HTR-8/SVneo (cell line): ENCODE data around the gene TMUB1.

ENCODE experiments used
- DNase-seq: peaks from one replicate; pipeline ENCODE4 v3.0.0; 2011; ENCODE audit warnings: low spot score, mixed read lengths; ENCODE audit not compliant: insufficient read length
- FAIRE-seq: peaks from 2 replicates; lab custom pipeline; 2011; peaks lifted over from hg19 to GRCh38; lab: Jason Lieb, UNC

TMUB1 gene

GRCh38 chr7:151083071-151083823 lies at the start of gene TMUB1:
TMUB1 (minus strand) TSS chr7:151083493; CDS start chr7:151082563, 930 bp downstream.
- no peak for FAIRE-seq
- peak; percentile 58 for DNase-seq

- DNase-seq (no peak), FAIRE-seq (no peak)
Observed at GRCh38 chr7:151132461-151133205, 49.3 kb upstream of the TMUB1 start.

- FAIRE-seq = no peak
- DNase-seq = no peak
Observed at GRCh38 chr7:151131592-151132293, 48.5 kb upstream of the TMUB1 start.

GRCh38 chr7:151131224-151131591 lies 47.9 kb upstream of the TMUB1 start:
- DNase-seq (no peak), FAIRE-seq (no peak)

- DNase-seq = no peak
Observed at GRCh38 chr7:151130741-151131157, 47.5 kb upstream of the TMUB1 start.

GRCh38 chr7:151129960-151130591 lies 46.8 kb upstream of the TMUB1 start:
- DNase-seq = no peak
- no peak for FAIRE-seq

More at GRCh38 chr7:151130741-151131157, 47.5 kb upstream of the TMUB1 start:
- no peak for FAIRE-seq

- DNase-seq (no peak), FAIRE-seq (no peak)
Observed at GRCh38 chr7:151129117-151129959, 46.0 kb upstream of the TMUB1 start.

- DNase-seq = no peak
- FAIRE-seq = no peak
Observed at GRCh38 chr7:151128716-151129115, 45.4 kb upstream of the TMUB1 start.

- FAIRE-seq = no peak
Observed at GRCh38 chr7:151128144-151128543, 44.9 kb upstream of the TMUB1 start.

GRCh38 chr7:151126491-151127137 lies 43.3 kb upstream of the TMUB1 start:
- FAIRE-seq (no peak), DNase-seq (no peak)

More at GRCh38 chr7:151128144-151128543, 44.9 kb upstream of the TMUB1 start:
- no peak for DNase-seq

GRCh38 chr7:151125846-151126481 lies 42.7 kb upstream of the TMUB1 start:
- DNase-seq (no peak), FAIRE-seq (no peak)

GRCh38 chr7:151125470-151125845 lies 42.2 kb upstream of the TMUB1 start:
- FAIRE-seq = no peak
- DNase-seq = no peak

GRCh38 chr7:151124899-151125399 lies 41.7 kb upstream of the TMUB1 start:
- no peak for DNase-seq
- FAIRE-seq = no peak

- FAIRE-seq = no peak
- DNase-seq = no peak
Observed at GRCh38 chr7:151124481-151124880, 41.2 kb upstream of the TMUB1 start.

- DNase-seq = peak; percentile 84
- peak; percentile 65 for FAIRE-seq
Observed at GRCh38 chr7:151123822-151124464, 40.6 kb upstream of the TMUB1 start.

- no peak for FAIRE-seq
Observed at GRCh38 chr7:151123158-151123821, 40.0 kb upstream of the TMUB1 start.

GRCh38 chr7:151122796-151123157 lies 39.5 kb upstream of the TMUB1 start:
- DNase-seq (no peak), FAIRE-seq (no peak)

More at GRCh38 chr7:151123158-151123821, 40.0 kb upstream of the TMUB1 start:
- DNase-seq = no peak
